ENCODE measurements around the gene TMEM201. TPM values are rescaled to one million over a fixed set of nuclear protein-coding genes. Genes with fewer than 3 reads are reported as not detected.
A peak's percentile ranks its signal among the peaks of the same experiment; 100 is the strongest.
"Not testable (repeated sequence)": the region's sequence is repeated elsewhere in the genome, so short reads cannot be mapped to it uniquely, and the experiment has no call there.

Gene TMEM201
- total RNA-seq, 1 donor from 2014 or later = 17.4 TPM

- DNase-seq (ENCODE audit: missing footprints) (no peak), ATAC-seq (peak; percentile 60)
- intact Hi-C loops (cut with DNase I) = no loop called here
Observed at GRCh38 chr1:9609998-9610397, 21.3 kb downstream of the TMEM201 start.

- intact Hi-C loops (cut with DNase I) = no loop called here
- no peak for DNase-seq (ENCODE audit: missing footprints)
- ATAC-seq = no peak
Observed at GRCh38 chr1:9610548-9610947, 21.8 kb downstream of the TMEM201 start.

- no peak for DNase-seq (ENCODE audit: missing footprints)
- intact Hi-C loops (cut with DNase I) = no loop called here
- ATAC-seq = no peak
Observed at GRCh38 chr1:9611716-9612115, 23.0 kb downstream of the TMEM201 start.

GRCh38 chr1:9612162-9612845 is 23.6 kb downstream of the TMEM201 start:
- no peak for ATAC-seq
- intact Hi-C loops (cut with DNase I) = no loop called here
- no peak for DNase-seq (ENCODE audit: missing footprints)

- ATAC-seq (no peak), DNase-seq (ENCODE audit: missing footprints) (no peak)
- intact Hi-C loops (cut with DNase I) = no loop called here
Observed at GRCh38 chr1:9612871-9613624, 24.3 kb downstream of the TMEM201 start.

GRCh38 chr1:9613625-9614299 is 25.1 kb downstream of the TMEM201 start:
- ATAC-seq = no peak
- intact Hi-C loops (cut with DNase I) = no loop called here
- no peak for DNase-seq (ENCODE audit: missing footprints)

GRCh38 chr1:9615316-9616063 is 26.8 kb downstream of the TMEM201 start:
- intact Hi-C loops (cut with DNase I) = no loop called here
- DNase-seq (ENCODE audit: missing footprints) = no peak
- peak; percentile 35 for ATAC-seq

- ATAC-seq = no peak
- no peak for DNase-seq (ENCODE audit: missing footprints)
- intact Hi-C loops (cut with DNase I) = no loop called here
Observed at GRCh38 chr1:9618909-9619679, 30.4 kb downstream of the TMEM201 start.

GRCh38 chr1:9621032-9621431 is 32.3 kb downstream of the TMEM201 start:
- intact Hi-C loops (cut with DNase I) = no loop called here
- DNase-seq (ENCODE audit: missing footprints) = no peak
- ATAC-seq = no peak

GRCh38 chr1:9624081-9624480 is 35.4 kb downstream of the TMEM201 start:
- ATAC-seq = no peak
- no peak for DNase-seq (ENCODE audit: missing footprints)
- intact Hi-C loops (cut with DNase I) = no loop called here

- not testable (repeated sequence) for DNase-seq (ENCODE audit: missing footprints); ATAC-seq
- intact Hi-C loops (cut with DNase I) = loop anchor here (5.0 kb wide), 1 partner anchor 287 kb away; the partner anchor contains the start of gene CTNNBIP1
Observed at GRCh38 chr1:9625030-9625429, 36.3 kb downstream of the TMEM201 start.

- intact Hi-C loops (cut with DNase I) = loop anchor here (5.0 kb wide), 1 partner anchor 286 kb away; the partner anchor contains the start of gene CTNNBIP1
- no peak for ATAC-seq
- no peak for DNase-seq (ENCODE audit: missing footprints)
Observed at GRCh38 chr1:9626201-9626608, 37.5 kb downstream of the TMEM201 start.

GRCh38 chr1:9628541-9629444 is 40.1 kb downstream of the TMEM201 start:
- no peak for ATAC-seq
- intact Hi-C loops (cut with DNase I) = loop anchor here (5.0 kb wide), 1 partner anchor 284 kb away; the partner anchor contains the start of gene CTNNBIP1
- DNase-seq (ENCODE audit: missing footprints) = peak; percentile 60

GRCh38 chr1:9629445-9630201 is 40.9 kb downstream of the TMEM201 start:
- ATAC-seq (peak; percentile 47), DNase-seq (ENCODE audit: missing footprints) (peak; percentile 86)
- intact Hi-C loops (cut with DNase I) = loop anchor here (5.0 kb wide), 1 partner anchor 283 kb away; the partner anchor contains the start of gene CTNNBIP1

- ATAC-seq = no peak
- intact Hi-C loops (cut with DNase I) = no loop called here
Observed at GRCh38 chr1:9630331-9631111, 41.8 kb downstream of the TMEM201 start.

GRCh38 chr1:9631613-9632012 is 42.9 kb downstream of the TMEM201 start:
- intact Hi-C loops (cut with DNase I) = no loop called here
- ATAC-seq = no peak
- DNase-seq (ENCODE audit: missing footprints) = no peak

More at GRCh38 chr1:9630331-9631111, 41.8 kb downstream of the TMEM201 start:
- no peak for DNase-seq (ENCODE audit: missing footprints)
